Activated CD8-positive, alpha-beta memory T cell treated with anti-CD3 and anti-CD28 coated beads, Interleukin-2, amount 50 U/mL, for 24 hours (primary cell): ENCODE results near the gene TIMM17B.
A peak's percentile ranks its signal among the peaks of the same experiment; 100 is the strongest.

Experiments used
- DNase-seq: peaks from one replicate; pipeline ENCODE4 v3.0.0-alpha.2; 2020; ENCODE audit errors: extremely low read depth

TIMM17B gene

DNA sequence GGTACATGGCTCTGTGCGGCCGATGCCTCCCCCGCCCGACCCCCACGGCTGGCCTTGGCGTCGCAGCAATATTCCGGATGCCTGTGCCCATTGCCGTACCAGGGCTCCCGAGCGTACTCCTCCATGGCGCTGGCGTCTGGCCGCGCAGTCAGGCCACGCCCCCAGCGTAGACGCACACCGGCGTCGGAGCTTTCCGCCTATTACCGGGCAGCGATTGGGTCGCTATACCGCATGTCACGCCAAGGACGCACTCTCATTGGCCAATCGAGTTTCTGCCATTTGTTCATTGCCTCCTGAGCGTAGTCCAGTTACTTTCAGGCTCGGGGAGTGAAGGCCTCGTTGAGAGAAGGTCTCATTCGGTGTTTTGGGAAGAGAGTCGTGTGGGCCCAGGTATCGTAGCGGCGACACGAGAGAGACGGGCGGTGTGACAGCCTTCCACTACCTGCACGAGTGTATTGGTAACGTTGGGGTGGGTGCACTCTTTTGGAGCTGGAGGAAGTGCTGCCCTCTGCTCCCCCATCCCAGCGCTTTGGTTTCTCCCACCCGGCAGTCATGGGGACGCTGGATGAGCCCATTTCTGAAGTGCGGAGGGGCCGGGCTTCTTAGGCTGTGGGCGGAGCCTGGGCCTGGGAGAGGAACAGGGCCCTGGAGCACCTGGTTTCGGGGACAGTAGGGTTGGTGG, at the start of gene TIMM17B, which contains the start of gene PQBP1:
Gene TIMM17B, minus strand, starts transcription at position 144 of the 682 bp plus-strand sequence. Its CDS starts 19 bp downstream, at position 125.
Gene PQBP1, plus strand, starts transcription at position 306 of the 682 bp plus-strand sequence. CDS start 580 bp downstream, outside the sequence.
- DNase-seq, result no peak

DNA sequence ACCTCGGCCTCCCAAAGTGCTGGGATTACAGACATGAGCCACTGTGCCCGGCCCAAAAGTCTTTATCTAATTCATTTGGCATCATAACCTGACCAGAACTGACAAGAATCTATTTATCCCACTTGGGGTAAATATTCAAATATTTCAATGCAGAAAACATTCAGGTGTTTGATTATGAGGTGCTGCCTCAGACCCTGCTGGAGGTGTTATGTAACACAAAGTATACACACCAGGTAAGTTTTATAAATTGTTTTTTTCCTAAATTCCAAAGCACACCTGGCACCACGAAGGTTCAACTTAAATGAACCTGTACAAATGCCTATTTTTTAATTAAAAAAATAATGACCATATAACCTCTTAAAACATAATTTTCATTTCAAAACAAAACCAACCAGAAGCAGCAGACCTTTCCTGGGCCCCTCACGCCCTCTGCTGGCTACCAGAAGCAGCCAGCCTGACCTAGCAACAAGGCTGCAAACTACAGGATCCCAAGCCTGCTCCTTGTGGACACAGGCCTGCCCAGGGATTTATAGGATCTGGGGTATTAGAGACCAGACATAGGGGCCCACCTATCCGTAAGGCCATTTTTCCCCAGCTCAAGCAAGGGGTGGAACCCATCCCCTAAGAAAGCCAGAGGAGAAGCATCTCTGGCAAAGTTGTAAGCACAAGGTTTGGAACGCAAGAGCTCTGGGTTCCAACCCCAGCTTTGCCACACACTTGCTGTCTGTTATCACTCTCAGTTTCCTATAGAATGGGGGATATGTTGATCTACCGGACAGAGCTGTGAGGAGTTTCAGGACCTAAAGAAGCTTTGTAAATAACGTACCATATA, 48.2 kb upstream of the TIMM17B start:
- DNase-seq, result no peak

DNA sequence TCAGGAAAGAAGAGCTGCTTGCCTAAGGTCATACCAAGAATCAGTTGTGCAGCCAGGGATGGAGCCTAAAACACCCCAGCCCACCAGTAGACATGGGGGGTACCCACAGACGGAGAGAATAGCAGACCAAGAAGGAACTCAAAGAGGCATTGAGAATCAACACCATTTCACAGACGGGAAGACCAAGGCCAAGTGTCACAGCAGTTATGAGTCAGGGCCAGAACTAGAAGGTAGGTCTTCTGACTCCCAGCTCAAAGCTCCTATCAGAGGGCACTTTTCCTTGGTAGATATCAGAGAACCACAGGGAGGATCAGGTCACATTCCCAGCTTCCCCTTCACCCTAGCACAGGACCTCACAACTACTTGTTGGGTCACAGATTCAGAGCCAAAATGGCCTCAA, 45.3 kb upstream of the TIMM17B start:
- DNase-seq, result no peak

DNA sequence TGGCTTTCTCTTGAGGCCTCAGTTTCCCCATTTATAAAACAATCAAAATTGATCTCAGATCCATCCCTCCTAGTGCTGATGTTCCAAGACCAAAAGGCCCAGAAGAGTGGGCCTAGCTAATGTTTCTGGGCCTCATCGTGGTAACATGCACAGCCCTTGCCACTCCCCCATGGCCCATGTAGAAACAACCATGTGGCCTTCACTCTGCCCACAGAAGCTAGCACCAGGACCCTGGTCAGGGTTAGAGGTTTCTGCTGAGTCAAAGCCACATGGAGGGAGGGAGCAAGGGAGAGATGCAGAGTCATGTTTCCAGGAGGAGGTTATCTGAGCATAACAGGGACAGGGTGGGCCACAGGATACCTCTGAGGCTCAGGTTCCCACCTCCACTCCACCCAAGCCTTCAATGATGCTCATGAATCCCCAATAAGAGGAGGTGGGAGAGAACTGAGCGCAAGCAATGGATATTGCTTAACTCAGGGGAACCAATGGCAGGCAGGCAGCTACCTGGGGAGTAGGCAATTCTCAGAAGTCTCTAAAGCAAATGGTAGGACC, 42.9 kb upstream of the TIMM17B start:
- no peak for DNase-seq

DNA sequence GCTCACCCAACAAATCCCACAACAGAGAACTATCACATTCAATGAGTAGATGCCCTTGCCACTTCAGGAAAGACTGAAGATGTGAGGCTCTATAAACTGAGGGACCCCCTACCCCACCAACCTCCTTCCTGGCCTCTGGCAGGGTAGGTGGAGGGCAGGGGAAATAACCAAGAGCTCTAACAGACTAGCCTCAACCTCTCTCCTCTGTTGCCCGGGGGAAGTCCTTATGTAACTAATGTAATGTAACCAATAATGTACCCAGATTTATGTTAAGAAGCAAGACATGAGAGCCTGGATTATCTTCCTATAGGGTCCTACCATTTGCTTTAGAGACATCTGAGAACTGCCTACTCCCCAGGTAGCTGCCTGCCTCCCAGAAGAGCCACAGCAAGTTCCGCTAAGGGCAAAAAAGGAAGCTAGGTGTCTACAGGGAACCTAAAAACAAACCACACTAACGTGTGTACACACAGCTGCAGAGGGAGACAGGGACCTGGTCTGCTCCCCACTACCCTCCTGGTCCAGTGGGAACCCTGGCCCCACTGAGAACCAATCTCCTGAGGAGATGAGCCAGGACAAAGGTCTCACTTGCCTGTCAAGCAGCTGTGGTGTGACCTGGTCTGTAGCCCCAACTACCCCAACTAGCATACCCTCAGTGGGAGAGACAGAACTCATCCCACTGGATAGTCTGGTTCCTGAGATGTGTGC, 42.1 kb upstream of the TIMM17B start:
- no peak for DNase-seq

DNA sequence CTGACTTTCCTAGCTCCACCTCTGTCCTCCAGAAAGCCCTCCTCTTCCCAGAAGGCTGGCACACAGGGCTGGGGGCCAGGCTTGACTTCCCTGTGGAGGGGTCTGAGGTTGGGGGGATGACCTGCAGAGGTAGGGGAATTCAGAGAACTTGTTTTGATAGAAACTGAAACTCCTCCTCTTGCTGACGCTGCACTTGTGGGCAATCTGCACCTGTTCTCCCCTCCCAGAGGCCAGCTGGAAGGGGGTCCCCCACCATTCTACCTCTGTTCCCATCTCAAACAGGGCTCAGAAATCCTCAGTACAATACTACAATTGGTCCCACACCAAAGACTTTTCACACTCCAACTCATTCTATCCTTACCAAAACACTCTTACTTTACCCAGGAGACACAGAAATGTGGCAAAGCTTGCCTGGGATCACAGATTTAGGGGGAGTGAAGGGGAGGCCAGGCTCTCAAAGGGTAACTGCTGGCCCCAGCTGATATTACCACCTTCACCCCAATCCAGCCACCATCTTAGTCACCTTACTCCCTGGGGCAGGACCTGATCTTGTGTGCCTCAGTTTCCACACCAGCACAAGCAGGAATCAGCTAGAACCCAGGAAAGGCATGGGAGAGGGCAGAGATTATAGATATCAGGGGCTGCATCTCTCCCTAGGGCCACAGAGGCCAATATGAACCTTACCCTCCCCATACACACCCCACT, 41.3 kb upstream of the TIMM17B start:
- DNase-seq, result no peak

DNA sequence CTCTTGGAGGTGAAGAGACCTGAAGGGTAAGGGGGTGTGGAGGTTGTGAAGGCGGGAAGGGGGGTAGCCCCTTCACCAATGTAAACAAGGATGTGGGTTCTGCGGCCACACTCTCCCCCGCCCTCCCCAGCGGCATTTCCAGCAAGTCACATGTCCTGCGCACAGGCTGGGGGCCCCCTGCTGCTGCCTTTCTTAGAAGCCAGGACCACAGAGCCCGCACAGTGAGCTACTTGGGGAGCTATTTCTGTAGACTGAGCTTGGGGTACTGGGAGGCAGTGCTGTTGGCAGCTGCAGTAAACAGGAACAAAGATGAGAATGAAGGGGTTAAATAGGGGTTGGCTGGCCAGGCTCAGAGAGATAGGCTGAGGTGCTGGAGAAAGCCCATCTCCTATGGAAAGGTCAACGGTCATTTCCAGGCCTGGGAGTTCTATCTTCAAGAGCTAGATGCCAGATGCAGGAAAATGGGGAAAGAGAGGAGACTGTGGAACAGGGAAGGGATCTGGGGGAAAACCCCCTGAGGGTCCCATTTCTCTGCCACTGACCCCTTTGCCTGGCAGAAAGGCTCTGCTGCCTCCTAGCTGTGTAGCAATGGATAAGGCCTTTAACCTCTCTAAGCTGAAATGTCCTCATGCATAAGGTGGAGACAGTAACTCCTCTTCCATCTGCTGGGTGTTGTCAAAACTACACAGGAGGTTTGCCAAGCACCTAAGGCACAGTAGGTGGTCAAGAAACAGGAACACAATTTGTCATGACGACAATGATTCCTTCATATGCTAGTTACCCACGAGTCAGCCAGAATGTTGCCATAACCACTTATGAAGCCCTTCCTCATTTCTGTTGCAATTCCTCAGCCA, 39.7 kb upstream of the TIMM17B start:
- peak; percentile 67 for DNase-seq

DNA sequence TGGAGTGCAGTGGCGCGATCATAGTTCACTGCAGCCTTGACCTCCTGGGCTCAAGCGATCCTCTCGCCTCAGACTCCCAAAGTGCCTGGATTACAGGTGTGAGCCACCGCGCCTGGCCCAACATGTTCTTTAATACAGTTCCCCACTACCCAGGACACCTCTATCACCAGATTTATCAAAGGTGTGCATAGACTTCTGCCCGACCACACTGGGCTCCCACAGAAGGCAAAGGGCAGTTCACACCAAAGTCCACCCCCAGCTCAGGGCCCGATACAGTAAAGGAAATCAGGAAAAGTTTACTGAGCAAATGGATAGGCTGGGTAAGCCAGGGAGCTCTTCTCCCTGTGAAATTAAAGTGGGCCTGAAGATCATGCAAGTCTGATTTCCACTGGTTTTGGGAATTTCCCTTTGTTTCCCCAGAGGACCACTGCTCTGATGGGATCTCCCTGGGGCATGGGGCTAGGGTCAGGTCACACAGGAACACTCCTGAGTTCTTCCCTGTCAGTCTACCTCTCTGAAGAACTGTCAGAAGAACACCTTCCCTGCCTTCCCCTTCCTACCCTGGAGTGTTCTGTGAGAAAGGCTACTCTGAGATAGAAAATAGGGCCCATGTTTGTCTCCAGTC, 39.0 kb upstream of the TIMM17B start:
- no peak for DNase-seq

DNA sequence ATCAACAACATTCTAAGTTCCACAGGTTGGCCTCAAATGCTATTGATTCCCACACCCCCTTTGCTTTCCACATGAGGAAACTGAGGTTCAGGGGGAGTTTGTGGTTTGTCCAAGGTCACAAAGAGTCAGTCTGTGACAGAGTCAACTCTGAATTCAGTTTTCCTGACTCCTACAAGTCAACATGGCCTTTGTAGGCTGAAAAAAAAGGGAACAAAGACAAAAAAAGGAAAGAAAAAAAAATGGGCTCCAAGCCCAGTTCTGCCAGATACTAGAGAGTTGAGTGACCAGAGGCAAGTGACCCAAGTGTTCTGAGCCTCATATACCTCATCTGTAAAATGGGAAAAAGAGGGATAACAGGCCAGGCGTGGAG, 37.7 kb upstream of the TIMM17B start:
- no peak for DNase-seq

DNA sequence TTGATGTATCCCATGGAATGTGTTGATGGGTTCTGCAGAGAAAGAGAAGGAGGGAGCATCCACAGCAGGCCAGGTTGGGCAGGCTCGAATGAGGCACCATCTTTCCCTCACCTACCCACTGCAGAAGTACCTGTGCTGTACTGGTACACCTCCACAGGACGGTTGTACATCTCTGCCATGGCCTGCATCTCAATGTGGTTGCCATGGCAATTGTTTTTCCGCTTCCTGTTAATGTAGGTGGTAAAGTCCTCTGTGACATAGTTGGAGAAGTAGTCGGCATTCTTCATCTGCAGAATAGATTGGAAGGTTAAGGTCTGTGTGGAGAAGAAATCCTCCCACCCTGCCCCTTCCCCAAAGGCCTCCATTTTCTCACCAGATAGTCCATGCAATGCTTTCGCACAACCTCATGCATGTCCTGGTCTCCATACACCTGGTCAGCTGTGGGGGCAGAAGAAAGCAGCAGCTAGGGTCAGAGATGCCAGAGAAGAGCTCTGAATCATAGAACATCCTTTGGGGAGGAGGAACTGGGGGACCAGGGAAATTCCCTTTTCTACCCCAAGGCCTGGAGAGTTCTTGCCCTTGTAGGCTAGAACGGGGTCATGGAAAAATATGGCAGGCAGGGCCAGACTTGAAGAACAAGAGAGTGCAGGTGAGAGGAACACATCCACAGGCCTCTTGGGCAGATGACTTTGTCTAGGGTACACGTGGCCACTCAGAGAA, 37.2 kb upstream of the TIMM17B start:
- DNase-seq, result no peak

DNA sequence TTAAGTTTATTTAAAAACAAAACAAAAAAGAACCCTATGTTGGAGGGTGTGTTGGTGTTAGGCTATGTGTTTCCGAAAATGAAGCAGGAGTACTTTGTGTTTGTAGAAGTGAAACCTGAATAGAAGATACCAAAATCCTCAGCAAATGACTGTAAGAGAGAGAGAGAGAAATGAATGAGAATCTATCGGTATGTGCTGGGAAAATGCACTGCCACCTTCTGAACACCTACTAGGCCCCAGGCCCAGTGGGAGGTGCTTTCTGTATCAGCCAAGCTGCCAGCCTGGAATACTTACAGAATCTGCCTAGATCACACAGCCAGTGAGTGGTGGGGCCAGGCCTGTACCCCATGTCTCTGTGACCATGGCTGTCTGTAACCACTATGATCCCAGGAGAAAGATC, 36.2 kb upstream of the TIMM17B start:
- no peak for DNase-seq

DNA sequence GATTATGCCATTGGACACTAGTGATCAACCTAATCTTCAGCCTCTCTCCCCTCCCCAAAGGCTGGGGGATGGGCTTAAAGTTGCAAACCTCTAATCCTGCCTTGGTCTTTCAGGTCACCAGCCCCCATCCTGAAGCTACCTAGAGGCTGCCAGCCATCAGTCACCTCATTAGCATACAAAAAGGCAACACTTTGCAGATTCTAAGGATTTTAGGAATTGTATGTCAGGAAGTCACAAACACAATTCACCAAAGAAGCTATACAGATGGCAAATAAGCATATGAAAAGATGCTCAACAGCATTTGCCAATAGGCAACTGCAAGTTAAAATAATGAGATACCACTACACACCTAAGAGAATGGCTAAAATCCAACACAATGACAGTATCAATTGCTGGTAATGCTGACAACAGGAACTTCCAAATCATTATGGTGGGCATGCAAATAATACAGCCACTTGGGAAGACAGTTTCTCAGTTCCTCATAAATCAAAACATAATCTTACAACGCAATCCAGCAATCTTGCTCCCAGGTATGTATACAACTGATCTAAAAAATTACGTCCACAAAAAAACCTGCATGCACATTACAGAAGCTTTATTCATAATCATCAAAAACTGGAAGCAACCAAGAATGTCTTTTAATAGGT, 30.3 kb upstream of the TIMM17B start:
- DNase-seq, result no peak

DNA sequence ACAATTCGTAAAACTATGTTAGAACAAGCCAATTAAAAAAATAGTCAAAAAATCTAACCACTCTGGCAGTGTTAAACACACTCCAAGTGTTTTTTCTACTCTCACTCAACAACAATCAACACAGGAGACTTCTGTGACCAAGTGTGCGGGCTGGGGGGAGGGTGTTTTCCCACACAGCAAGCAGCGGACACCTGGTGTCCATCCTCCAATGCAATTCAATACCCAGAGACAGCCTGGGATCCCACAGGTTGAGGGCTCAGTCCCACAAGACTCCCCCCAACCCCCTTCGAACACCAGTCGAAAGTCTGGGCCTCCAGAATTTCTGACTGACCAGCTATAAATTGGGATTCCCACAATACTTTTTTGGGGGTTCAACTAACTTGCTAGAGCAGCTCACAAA, 29.6 kb upstream of the TIMM17B start:
- no peak for DNase-seq

DNA sequence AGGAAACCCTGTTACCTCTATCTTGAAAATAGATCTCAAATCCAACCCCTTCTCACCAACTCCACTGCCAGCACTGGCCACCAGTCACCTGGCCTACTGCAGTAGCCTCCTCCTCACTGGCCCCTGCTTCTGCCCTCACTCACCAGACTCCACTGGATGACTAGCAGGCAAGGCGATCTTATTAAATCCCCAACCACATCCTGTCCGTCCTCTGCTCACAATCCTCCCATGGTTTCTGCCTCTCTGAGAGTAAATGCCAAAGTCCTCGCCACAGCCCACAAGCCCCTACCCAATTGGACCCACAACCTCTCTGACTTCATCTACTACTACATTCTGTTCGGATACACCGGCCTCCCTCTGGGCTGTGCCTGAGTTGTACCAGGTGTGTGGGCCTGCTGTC, 26.7 kb upstream of the TIMM17B start:
- no peak for DNase-seq

DNA sequence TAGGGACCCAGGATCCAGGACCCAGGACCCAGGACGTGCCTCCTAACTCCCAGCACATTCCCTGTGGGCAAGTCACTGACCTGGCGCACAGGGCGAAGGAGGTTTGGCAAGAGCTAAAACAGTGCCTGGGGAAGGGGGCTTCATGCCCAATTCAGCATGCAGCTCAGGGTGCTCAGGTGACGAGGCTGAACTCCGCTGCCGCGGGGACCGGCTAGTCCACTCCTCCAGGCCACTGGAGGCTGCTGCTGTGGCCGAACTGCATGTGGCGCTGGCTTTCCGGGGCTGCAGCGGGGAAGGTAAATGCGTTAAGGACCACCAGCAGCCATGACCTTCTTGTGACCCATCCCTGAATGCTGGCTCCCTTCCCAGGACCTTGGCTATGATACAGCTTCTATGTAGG, 26.2 kb upstream of the TIMM17B start:
- no peak for DNase-seq

DNA sequence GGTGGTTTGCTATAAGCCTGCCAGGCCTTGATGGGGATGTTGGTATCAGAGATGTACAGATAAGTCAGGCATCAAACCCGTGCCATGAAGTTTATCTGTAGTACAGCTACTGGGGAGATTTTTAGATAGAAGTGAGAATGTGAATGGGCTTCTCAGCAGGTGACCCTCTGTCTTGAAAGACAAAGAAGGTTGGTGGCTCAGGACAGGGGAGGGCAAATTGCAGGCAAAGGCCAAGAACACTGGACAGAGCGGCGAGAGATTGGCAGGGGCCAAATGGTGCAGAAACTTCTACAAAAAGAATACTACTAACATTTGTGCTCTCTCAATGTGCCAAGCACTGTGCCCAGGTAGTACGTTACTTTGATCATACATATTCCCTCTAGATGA, 23.1 kb upstream of the TIMM17B start:
- no peak for DNase-seq

DNA sequence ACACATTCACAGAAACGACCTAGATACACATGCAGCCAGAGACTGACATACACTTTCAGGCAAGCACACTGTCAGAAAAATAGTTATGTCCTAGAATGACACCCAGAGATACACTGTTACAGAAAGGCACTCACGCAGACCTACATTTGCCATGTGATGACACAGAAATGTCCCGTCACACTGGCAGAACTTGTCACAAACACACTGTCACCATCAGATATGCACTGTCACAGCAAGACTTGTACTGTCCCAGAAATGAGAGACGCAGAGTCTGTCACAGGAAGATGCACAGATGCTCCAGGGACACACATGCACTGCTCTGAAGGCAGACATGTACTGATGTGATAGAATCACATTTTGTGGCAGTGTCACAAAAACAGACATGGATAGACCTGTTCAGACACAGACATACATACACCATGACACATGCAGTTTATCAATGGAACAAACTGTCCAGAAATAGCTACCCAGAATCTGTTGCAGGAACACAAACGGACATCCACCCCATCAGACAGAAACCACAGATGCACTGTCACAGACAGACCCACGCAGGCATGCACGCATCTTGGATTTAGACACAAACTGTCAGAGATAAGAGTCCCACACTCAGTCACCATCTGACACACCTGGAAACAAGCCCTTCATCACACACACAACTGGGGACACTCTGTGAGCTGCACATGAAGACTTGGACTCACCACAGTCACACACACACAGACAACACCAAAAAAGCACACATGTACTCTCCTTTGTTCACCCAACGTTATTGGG, 22.6 kb upstream of the TIMM17B start:
- DNase-seq, result no peak

DNA sequence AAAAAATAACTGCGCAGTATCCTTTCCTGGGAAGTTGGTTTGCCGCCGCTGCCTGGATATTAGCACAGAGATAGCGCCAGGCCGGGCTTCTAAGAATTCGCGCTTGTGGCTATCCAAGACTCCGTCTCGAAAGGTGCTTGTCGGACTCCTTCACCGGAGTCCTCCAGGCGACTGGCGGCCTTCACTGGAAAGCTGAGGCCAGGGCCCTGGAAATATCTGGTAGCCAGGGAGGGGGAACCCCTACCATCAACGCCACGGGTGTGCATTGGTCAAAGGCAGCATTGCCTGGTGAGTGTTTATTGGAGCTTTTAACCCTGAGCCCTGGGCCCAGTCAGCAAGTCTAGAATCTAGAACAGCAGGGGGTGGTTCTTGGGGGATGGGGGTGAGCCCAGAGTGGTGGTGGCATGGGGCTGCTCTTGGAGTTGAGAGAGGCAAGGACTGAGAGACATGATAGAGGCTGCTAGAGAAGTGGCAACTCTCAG, 21.8 kb upstream of the TIMM17B start:
- DNase-seq, result no peak
